HG03039 (cell line): ENCODE measurements around the gene CACNA2D2.

Experiments used
- ATAC-seq: cut with Tn5 transposase; IDR thresholded peaks from one replicate; pipeline ENCODE4 v1.9.1; 2021; ENCODE audit warnings: mild to moderate bottlenecking, moderate library complexity; ENCODE audit not compliant: unreplicated experiment

CACNA2D2 gene

DNA sequence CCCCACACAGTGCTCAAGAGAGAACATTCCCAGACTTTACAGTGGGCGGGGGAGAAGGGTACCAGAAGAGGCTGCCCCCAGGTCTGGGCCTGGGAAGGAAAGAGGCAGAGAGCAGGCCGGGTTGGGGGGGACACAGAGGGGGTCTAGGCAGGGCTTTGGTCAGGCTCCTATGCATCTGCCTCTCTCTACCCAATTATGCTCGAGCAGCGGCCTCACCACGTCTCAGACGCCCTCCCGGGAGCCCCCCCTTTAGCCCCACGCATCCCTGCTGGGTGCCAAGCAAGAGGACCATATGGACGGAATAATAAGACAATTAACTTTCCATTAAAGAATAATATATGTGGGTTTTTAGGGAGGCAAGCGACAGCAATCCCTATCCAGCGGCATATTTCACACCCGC, 32.8 kb downstream of the CACNA2D2 start:
- ATAC-seq, result no peak

DNA sequence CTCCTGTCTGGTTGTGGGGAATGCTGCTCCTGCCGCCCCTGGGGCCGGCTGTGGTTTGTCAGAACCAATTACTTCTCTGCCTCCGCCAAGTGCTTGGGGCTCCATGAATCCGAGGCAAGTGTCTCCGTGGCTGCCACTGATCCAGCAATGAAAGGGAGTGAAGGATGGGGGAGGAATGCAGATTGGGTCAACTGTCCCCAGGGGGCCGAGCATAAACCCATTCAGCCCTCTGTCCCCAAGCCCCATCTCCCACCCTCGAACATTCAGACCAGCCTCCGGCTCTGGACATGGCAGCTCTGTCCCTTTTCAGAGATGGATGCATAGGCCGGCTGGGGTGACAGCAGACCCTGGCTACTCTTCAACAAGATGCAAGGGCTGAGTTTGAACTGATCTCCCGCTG, 35.5 kb downstream of the CACNA2D2 start:
- no peak for ATAC-seq

DNA sequence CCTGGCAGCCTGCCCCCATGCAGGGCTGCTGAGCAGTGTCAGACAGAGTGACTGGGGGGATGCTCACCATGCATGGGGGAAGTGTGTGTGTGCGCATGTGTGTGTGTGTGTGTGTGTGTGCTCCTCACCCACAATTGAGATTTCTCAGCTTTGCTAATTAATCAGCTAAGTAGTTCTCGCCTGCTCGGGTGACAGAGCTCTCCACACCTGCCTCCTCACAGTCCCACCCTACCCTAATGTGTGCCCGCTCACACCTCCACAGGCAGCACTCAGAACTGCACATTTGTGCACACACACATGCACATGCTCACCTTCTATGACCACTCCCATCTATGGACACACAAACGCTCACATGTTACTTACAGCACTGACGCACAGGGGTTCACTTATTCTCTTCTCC, 37.3 kb downstream of the CACNA2D2 start:
- ATAC-seq, result no peak

DNA sequence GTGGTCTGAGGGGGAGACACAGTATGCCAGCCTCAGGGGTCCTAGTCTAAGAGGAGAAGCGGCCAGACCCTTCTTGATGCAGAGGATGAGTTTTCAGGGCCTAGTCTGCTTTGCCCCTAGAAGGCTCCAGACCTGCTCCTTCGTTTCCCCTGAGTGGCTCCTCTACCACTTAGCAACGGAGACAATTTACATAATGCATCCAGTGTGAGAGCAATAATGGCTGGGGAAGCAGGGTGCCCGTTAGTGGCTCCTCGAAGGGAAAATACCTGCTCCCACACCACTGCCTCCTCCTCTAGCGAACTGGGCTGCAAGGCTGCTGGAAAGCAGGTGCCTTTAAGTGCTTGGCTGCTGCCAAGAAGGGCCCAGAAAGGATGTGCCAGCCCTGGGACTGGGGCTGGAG, 38.9 kb downstream of the CACNA2D2 start:
- no peak for ATAC-seq

DNA sequence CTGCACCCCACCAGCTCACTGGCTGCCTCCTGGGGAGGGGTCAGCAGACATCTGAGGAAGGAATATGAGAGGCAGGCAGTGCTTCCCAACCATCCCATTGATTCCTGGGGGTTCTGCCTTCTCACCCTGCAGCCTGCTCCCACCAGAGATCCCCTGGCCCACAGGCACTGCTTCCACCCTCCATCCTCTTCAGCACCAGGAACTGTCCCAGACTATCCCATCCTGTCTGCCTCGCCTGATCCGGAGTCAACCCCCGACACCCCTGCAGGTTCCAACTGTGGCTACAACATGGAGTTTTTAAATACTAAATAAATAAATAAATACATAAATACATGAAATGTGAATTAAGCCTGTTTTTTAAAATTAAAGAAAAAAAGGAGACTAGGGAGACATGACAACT, 43.6 kb downstream of the CACNA2D2 start:
- no peak for ATAC-seq

DNA sequence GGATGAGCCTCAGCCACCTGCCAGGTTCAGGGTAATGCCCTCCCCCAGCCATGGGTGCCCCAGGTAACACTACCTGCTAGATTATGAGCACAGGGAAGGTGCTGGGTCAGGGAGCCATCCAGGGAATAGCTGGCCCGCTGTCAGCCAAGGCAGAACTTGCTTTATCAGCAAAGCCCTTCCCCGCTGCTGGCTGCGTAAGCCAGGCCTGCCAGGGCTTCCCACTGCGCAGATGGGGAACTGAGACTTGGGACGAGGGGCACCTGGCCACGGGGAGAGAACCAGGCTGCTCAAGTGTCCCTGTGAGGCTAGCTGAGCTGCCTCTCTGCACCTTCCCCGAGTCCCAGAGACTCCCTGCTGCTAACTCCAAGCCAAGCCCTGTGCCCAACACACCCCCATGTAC, 45.4 kb downstream of the CACNA2D2 start:
- ATAC-seq, result no peak

DNA sequence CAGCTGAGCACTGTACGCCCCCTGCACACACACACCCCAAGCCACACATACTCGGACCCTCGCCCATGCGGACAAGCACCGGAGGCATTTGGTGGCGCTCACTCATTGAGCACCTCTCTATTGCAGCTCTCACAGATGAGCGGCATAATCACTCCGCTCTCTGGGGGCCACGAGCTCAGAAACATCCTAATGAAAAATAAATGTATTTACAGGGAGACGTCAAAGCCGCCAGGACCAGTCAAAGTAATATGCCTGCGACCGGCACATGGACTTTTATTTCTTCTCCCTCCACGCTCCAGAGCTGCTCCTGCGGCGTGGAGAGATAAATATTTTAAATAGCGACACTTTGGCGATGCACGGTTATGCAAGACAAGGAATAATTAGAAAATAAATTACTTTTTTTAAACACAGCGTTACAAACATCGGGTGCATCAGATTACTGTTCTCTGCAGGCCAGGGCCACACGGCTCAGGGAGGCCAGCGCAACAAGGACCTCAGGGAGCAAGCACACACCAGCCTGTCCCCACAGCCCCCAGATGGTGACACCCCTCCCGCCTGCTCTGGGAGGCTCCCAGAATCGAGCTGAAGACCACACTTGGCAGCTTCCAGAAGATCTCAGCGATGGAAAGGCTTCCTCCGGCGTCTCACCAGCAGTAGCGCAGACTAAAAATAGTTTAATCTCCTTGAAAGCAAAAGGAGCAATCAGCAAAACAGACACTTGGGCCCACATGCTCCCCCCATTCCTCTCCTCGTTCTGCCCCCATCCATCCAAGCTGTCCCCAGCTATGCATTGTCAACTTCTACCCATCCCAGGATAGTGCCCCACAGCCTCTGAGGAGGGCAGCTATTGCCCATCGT, 48.0 kb downstream of the CACNA2D2 start:
- no peak for ATAC-seq

DNA sequence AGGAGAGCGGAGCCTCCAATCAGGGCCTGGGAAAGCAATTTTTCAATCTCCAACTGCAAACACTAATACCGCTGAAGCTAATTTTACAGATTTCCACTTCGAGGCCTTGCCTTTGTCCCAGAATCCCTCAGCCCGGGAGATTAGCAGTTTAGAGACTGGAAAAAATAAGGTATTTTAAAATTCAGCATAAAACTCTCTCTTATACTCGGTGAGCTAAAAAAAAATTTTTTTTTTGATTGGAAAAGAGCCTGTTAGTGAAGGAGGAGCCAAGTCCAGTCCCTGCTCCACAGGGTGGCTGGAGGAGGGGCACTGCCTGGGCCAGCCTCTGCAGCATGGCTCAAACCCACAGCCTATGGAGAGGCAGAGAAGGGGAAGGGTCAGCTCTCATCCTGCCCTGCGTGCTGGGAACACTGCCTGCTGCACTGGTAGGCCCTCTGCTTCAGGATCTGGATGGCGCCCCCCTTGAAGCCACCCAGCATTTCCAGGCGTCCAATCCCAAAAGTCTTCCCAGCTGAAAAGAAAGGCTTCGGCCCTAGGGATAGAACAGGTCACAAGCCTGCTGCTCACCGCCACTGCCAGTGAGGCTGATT, 48.9 kb downstream of the CACNA2D2 start:
- no peak for ATAC-seq

DNA sequence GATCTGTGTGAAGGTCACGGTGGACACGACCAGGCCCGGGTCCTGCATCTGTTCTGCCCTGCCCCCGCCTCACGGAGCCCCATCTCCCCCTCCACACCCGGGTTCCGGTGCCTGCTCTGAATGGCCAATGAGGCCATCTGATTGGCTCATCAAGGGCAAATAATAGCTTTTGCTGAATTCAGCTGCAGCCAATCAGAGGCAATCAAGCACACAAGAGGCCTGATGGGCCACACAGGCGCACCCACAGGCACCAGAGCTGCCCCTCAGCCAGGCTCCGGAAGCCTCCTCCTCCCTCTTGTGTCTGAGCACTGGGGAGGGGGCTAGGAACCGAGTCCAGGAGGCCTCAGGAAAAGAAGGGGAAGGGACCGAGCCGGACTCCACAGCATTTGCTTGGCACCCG, 49.5 kb downstream of the CACNA2D2 start:
- ATAC-seq, result no peak

DNA sequence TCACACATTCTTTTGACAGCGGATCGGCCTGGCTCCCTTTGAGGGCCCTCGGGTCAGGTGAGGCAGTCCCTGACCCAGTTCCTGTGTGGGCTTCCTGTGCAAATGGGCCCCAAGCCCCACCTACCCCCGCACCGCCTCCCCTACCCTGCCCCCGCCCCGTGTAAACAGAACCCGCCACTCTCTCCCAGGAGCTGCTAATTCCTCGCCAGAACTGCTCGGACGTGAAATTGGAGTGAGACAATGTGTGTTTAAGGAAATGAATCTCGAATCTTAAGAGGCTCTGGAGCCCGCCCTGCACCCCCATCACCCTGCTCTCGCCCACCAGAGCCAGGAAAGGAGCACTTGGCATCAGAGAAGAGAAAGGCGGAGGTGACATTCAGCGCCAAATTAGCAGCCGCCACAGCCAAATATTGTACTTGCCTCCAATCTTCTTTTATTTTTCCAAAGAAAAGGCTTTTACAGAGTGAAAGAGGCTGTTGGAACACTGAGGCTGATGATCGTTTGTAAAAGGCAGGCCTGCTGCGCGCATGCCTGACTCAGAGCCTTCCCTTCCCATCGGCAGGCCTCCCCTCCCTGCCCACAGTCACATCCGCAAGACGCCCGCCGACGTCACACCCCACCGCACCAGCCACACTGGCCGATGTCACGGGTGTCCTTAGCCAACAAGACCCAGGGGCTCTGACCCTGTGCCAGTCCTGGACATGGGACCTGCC, 53.1 kb downstream of the CACNA2D2 start:
- ATAC-seq, result no peak

DNA sequence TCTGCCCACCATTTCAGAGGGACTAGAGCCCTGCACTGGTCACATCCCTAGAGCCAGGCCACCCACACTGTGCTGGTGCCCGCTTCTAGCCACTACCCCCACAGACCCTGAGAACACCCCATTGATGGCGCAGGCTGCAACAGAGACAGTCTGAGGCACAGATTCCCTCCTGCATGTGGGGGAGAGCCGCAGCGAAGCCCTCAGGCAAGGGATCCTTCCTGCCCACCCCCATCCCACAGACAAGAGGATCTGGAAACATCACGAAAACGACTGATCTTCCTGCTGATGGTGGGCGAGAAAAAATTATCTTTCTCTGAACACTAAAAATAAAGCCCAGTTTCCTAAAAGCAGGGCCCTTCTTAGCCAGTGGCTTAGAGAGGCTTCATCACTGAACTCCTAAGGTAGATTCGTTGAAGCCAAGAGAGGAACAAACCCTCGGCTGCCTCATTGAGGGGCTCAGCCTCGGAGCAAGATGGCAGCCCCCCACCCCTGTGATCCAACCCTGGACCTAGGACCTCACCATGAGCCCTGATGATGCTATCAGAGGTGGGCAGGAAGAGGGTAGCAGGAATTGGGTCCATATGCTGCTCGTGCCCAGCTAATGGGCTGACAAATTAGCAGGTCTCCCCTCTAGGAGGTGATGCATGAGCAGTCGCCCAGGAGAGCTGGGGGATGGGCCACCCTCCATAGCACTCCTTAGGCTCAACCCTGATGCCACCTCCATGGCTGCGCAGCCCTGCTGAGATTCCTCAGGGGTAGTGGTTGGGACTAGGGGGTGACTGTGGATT, 54.5 kb downstream of the CACNA2D2 start:
- ATAC-seq, result no peak

DNA sequence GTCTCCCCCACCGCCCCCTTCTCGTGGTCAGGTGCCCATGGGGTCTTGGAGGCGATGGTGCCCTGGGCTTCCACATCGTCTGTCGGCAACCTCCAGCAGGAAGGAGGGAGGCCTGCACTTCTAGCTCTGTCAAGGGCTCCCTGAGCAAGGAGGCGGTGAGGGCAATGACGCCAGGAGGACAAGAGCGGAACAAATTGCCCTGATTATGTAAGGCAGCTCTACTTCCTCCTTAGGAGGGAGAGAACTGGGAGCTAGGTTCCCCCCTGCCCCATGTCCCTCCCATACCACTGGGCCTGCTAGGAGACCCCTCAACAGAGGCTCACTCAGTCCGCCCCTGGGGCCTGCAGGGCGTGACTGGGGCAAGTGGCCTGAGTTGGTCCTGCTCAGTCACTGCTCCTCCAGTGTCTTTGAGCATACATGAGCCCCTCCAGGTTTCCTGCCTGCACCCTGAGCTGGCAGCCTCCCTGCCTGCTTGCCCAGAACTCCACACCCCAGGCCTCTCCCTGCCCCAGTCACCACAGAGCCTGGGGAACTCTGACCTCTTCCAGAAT, 56.1 kb downstream of the CACNA2D2 start:
- no peak for ATAC-seq

DNA sequence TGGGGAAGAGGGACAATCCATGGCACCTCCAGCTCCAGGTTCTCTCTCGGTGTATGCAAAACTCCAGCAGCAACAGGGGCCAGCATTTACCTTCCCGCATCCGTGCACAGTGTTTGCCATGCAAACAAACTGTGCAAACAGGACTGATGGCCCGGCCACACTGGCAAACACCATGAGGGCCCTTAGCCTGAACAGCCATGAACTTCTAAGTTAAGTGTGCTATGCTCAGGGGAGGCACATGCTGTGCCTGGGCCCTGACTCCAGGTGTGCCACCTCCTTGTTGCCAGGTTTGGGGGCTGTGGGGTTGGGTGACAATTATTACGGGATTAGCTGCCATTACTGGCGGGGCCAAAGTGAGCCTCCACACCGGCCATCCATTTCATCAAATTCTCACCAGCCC, 57.5 kb downstream of the CACNA2D2 start:
- no peak for ATAC-seq

DNA sequence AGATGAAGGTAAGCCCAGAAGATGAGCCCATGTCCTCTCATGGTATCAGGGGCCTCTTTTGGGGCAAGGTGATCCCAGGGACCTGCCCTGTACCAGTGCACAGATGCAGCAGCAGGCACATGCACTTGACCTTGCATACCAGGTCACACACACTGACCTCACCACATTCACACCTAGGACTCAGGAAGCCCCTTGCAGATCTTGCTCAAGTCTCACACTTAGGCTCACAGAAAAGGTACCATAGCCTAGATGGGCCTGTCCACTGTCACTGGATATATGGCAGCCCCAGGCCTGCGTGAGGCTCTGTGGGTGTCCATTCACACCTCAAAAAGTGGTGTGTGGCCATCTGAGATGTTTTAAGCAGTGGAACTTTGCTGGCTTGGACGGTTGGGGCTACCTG, 58.7 kb downstream of the CACNA2D2 start:
- no peak for ATAC-seq

DNA sequence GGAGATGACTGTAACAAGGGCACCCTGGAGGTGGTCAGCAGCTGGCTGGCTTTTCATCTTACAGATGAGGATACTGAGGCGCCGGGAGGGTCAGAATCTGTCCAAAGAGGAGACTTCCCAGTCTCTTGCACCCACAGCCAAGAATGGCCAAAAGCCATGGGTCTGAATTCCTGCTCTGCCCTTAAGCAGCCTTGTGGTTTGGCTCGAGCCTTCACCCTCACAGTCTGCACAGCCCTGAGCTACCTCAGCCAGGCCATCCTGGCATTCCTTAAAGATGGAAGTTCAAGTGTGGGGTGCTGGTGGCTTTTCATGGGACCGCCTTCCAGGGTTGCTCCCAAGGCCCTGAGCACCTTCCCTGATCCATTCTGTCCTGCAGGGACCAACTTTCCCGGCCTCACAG, 59.2 kb downstream of the CACNA2D2 start:
- ATAC-seq, result no peak

DNA sequence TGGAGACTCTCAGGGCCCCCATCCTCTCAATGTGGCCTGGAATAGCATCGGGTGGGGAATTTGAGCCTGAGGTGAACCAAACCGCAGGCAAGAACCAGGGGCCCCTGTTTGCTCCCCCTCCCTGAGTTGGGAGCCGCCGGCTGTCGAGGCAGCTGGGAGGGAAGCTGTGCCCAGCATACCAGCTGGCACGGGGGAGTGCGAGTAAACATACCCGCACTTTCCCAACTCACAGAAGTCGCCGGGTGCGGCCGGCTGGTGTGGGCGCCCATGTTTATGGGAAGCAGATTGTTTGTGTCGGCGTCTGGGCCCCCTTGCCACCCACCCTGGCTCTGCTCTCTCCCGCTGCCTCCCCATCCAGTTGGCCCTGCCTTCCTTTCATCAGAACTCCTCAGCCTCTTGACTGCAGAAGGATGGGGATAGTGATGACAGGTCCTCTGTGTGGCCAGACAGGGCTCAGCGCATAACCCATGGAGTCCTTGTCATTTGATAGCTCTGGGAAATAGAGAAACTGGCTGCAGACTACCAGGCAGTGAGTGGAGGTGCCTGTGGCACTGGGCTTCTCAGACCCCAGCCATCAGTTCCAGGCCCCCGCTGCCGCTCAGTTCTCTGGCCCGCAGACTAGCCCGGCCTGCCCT, 60.4 kb downstream of the CACNA2D2 start:
- ATAC-seq, result no peak

DNA sequence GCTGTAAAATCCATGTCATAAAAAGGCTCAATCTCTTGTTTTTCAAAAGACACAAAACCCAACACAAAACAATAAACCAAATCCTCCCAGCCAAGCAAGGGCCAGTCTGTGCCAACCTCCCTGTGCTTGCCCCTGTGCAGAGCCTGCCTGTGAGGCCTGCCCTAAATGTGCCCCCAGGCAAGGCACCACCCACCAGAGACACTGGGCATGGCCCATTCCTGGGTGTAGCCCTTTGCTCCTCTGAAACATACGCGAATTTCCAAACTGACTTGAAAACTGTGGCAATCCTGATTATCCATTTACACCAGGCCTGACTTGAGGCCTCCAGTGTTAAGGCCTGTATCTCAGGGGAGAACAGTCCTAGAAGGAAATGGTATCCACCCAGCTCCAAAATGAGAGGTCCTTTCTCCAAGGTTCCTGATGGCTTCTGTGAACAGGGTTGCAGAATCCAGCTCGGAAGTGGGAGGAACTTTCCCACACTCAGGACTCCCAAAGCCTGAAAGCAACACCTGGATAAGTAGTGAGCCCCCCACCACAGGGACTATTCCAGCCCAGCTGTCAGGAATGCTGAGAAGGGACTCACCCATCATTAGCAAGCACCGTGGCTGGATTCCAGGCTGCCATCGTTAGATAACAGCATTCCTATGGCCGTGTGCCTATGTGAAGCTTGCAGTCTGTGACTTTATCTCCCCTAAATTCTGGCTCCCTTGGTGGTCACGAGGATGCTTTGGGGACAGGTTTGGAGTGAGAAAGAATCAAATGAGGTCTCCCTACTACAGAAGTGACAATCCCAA, 61.8 kb downstream of the CACNA2D2 start:
- ATAC-seq, result no peak

DNA sequence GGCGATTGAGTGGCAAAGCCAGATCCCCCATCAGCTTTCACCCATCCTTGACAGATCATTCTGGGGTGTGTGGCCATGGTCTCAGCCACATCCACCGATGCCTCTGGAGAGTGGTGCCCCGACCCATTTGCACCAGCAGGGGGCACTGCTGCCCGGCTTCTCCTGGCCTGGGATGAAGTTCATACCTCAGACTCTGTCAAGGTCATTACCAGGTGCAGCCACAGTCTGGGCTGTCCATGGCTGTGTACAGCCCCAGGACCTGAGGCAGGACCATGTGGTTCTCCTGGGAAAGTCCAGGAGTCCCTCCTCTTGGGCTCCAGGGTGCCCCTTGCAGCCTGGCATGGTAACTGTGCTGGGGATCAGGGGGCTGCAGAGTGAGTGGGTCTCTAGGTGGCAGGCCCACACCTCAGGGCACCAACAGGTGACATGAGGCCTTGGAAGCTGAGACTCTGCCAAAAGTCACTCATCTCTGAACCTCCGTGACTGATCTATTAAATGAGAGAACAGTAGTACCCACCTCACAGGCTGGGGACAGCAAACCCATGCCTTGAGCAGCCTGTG, 67.2 kb downstream of the CACNA2D2 start:
- ATAC-seq, result no peak

DNA sequence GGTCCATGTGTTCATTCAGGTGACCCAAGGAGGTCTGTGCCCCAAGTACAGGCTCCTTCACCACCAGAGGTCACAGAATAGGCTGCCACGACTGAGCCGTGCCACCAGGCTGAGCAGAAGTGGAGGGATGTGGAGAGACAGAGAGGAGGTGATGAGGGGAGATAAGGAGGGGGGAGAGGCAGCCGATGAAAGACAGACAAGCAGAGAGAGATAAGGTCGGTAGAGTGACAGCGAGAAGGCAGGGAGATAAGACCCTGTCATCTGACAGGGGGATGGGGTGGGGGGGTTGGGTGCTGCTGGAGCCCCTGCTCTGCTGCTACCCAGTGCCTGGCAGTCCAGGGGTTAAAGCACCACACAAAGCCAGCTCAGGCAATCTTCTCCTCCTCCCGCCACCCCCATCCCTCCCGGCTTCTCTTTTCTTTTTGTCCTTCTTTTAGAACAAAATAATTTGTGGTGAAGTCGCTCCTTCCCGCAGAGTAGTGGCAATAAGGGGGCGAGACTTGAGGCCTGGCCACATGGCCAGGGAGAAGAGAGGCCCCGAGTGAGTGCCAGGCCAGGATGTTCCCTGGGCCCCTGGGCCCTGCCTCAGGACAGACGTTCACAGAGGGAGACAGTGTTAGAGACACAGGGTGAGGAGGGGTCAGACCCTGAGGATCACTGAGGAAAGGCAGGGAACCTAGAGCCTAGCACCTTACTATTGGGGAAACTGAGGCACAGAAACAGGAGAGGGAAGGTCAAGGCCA, 67.9 kb downstream of the CACNA2D2 start:
- ATAC-seq, result no peak
